Transverse colon (tissue), 4 donors: ENCODE data around the gene TEX26. TPM values are rescaled to one million over a fixed set of nuclear protein-coding genes. Genes with fewer than 3 reads are reported as not detected.

Experiments
- DNase-seq: peaks from one replicate; pipeline ENCODE4 v3.0.0-alpha.2; 2019
- H3K27ac ChIP-seq, 4 donors: fragments of 200-600 bp; sonication (generic); 2 replicates each; pipeline ENCODE4 v1.5.1; 2016 to 2018; ENCODE audit warnings: inconsistent platforms in 4 of 4
- H3K27me3 ChIP-seq: fragments of 200-600 bp; sonication (generic); 2 replicates; pipeline ENCODE4 v1.5.1; 2017; ENCODE audit warnings: inconsistent platforms
- H3K36me3 ChIP-seq, 4 donors: fragments of 200-600 bp; sonication (generic); 2 replicates each; pipeline ENCODE4 v1.5.1; 2017 to 2019; ENCODE audit warnings: inconsistent platforms in 4 of 4
- H3K4me1 ChIP-seq, 4 donors: fragments of 200-600 bp; sonication (generic); 2 replicates each; pipeline ENCODE4 v1.5.1; 2017 to 2020; ENCODE audit warnings: inconsistent platforms in 4 of 4
- H3K4me3 ChIP-seq, 4 donors: fragments of 200-600 bp; sonication (generic); 1 replicate in 1 of 4; 2 replicates in 3 of 4; pipeline versions ENCODE4 v1.5.1 to v1.6.1; 2017 to 2019; ENCODE audit warnings: inconsistent platforms in 4 of 4
- H3K9me3 ChIP-seq, 2 donors: fragments of 200-600 bp; sonication (generic); 2 replicates each; pipeline ENCODE4 v1.5.1; 2017 to 2019; ENCODE audit warnings: inconsistent platforms in 2 of 2
- EP300 ChIP-seq: sonication (generic); formaldehyde crosslinking; IDR thresholded peaks from one replicate; pipeline ENCODE4 v1.6.1; 2017; ENCODE audit warnings: antibody characterized with exemption, low read depth
- POLR2A ChIP-seq: fragments of 450-650 bp; IDR thresholded peaks from one replicate; pipeline ENCODE4 v1.6.1; 2016; ENCODE audit warnings: antibody characterized with exemption, mild to moderate bottlenecking, moderate library complexity
- POLR2AphosphoS5 ChIP-seq, 3 donors: sonication (generic); formaldehyde crosslinking; IDR thresholded peaks; one replicate each; pipeline ENCODE4 v1.6.1; 2016; ENCODE audit warnings: antibody characterized with exemption in 3 of 3
- WGBS, 2 donors: methylation state at CpG; one replicate each; pipeline ENCODE4 v1.1.5; 2018; ENCODE audit warnings: low coverage in 1 of 2; 5-methylcytosine and 5-hydroxymethylcytosine counted together
- in situ Hi-C, 4 donors: fragments of 200-750 bp; cut with MboI; loops; one replicate each; pipeline versions ENCODE4 v1.15.0 to v1.15.1; 2017; ENCODE audit warnings: low sequenced_read_pairs in 3 of 4, low pct_ligation_motif_present in 1 of 4, low pct_unique_long_range_greater_than_20kb in 1 of 4
- intact Hi-C: fragments of 100-400 bp; cut with DNase I; formaldehyde crosslinking; loops from one replicate; pipeline ENCODE4 v1.15.1; 2023; ENCODE audit warnings: low total_unique reads
- total RNA-seq, 4 donors: library from RNA; depleted of rRNA; stranded (reverse); fragments of >200 nt; gene quantifications; one replicate each; pipeline ENCODE4 v1.1.0, GENCODE V29; 2016
- TF ChIP-seq, protein P1 (sequence below), 5 experiments: fragments of 200-600 bp in 3 of 5; fragments of 450-650 bp in 2 of 5; sonication (generic) in 3 of 5; IDR thresholded peaks; 1 replicate in 2 of 5; 2 replicates in 3 of 5; pipeline ENCODE4 v1.5.1; 2016 to 2017; ENCODE audit warnings: antibody characterized with exemption in 5 of 5, inconsistent platforms in 3 of 5, mild to moderate bottlenecking in 2 of 5, moderate library complexity in 1 of 5

TEX26 gene
- total RNA-seq, 4 donors from 2014 or later, result not detected

DNA sequence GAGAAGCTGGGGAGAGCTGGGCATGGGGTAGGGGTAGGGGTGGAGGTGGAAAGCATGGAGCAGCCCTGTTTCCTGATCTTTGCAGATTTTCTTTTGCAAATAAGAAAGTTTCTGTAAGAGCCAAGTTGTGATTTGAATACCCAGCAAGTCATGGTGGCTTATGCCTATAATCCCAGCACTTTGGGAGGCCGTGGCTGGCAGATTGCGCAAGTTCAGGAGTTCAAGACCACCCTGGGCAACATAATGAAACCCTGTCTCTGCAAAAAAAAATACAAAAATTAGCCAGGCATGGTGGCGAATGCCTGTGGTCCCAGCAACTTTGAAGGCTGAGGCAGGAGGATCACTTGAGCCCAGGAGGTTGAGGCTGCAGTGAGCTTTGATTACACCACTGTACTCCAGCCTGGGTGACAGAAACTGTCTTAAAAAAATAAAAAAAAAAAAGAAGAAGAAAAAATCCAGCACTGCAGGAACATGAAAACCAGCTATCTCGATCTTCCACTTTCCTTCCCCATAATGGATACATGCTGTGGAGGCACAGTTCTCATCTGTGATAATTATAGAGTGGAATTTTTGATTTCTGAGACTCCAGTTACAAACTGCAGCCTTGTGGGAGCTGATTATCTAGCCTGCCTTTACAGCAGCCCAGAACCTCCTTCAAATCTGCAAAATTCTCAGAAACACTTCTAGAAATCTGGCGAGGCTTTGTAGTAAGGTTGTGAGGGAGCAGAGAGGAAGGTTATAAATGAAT, 12.1 kb upstream of the TEX26 start:
- H3K27me3 ChIP-seq, result no peaks in the 10 kb centered on the region
- no peaks in the 10 kb centered on the region for H3K36me3 ChIP-seq
- H3K27ac ChIP-seq, result no peak overlapping the region
- 84 to 86% methylated on average over 3 to 5 of the region's 5 CpGs for WGBS, 2 donors
- no peak overlapping the region for H3K4me3 ChIP-seq
- DNase-seq, result no peak
- intact Hi-C loops (no loop called here), in situ Hi-C loops (no loop called here)
- H3K4me1 ChIP-seq, result no peaks in the 10 kb centered on the region
- no peak for TF ChIP-seq POLR2A
- TF ChIP-seq, protein P1, sequence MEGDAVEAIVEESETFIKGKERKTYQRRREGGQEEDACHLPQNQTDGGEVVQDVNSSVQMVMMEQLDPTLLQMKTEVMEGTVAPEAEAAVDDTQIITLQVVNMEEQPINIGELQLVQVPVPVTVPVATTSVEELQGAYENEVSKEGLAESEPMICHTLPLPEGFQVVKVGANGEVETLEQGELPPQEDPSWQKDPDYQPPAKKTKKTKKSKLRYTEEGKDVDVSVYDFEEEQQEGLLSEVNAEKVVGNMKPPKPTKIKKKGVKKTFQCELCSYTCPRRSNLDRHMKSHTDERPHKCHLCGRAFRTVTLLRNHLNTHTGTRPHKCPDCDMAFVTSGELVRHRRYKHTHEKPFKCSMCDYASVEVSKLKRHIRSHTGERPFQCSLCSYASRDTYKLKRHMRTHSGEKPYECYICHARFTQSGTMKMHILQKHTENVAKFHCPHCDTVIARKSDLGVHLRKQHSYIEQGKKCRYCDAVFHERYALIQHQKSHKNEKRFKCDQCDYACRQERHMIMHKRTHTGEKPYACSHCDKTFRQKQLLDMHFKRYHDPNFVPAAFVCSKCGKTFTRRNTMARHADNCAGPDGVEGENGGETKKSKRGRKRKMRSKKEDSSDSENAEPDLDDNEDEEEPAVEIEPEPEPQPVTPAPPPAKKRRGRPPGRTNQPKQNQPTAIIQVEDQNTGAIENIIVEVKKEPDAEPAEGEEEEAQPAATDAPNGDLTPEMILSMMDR (IDR thresholded peaks at IDR 0.05), result no peak
- TF ChIP-seq EP300, result no peak
- no peak for TF ChIP-seq POLR2AphosphoS5 (IDR thresholded peaks at IDR 0.05)
- no peaks in the 10 kb centered on the region for H3K9me3 ChIP-seq

DNA sequence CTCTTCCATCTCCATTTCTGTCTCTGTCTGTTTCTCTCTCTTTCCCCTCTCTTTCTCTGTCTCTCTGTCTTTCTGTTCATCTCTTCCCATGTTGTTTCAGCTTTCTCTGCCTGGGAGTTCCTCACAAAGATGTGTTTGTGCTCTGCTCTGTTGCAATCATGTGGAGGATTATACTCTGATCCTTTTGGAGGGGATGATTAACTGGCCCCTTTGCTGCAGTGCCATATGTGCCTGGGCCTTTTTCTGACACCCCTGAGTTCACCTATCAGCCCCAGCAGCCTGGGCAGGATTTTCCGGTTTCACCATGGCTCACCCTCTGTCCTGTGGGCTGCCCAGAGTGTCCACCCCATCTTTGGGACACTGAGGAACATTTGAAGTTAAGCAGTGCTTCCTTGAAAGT, 9.0 kb upstream of the TEX26 start:
- Histone ChIP-seq H3K36me3 (no peaks in the 10 kb centered on the region), H3K9me3 (no peaks in the 10 kb centered on the region), H3K27ac (no peak overlapping the region), H3K4me3 (no peak overlapping the region), H3K27me3 (no peaks in the 10 kb centered on the region), H3K4me1 (no peaks in the 10 kb centered on the region)
- DNase-seq, result no peak
- whole genome bisulfite sequencing, 2 donors, result 83% methylated on average over 1 of the region's 1 CpG; no CpG with 5 or more reads in 1 of the 2 donors
- TF ChIP-seq POLR2A (no peak), EP300 (no peak), POLR2AphosphoS5 (IDR thresholded peaks at IDR 0.05) (no peak)
- TF ChIP-seq, protein P1 (IDR thresholded peaks at IDR 0.05), result no peak
- intact Hi-C loops (no loop called here), in situ Hi-C loops (no loop called here)

DNA sequence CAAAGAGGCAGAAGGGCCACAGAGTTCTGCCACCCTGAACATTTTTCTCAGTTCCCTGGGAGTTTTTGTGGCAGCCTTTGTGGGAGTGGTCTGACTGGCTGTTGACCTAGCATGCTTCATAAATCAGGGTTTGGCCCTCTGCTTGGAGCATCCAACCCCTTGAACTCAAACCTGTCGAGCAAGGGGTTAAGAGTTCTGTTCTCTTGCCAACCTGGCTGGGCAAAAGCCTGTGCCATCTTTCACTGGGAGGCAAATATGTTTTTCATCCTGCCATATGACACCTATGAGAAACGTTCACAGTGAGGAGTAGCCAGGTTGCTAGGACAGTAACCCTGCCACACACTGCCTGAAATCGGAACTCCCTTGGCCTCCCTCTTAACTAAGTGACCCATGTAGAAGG, 7.7 kb upstream of the TEX26 start:
- DNase-seq, result no peak
- Histone ChIP-seq H3K36me3 (no peaks in the 10 kb centered on the region), H3K27me3 (no peaks in the 10 kb centered on the region), H3K4me3 (no peak overlapping the region), H3K27ac (no peak overlapping the region), H3K9me3 (no peaks in the 10 kb centered on the region), H3K4me1 (no peaks in the 10 kb centered on the region)
- in situ Hi-C loops, result no loop called here
- intact Hi-C loops, result no loop called here
- TF ChIP-seq POLR2AphosphoS5 (IDR thresholded peaks at IDR 0.05), result no peak
- no peak for TF ChIP-seq EP300
- TF ChIP-seq, protein P1 (IDR thresholded peaks at IDR 0.05), result no peak
- TF ChIP-seq POLR2A, result no peak
- 57% methylated on average over 3 of the region's 3 CpGs; no CpG with 5 or more reads in 1 of the 2 donors for WGBS, 2 donors

DNA sequence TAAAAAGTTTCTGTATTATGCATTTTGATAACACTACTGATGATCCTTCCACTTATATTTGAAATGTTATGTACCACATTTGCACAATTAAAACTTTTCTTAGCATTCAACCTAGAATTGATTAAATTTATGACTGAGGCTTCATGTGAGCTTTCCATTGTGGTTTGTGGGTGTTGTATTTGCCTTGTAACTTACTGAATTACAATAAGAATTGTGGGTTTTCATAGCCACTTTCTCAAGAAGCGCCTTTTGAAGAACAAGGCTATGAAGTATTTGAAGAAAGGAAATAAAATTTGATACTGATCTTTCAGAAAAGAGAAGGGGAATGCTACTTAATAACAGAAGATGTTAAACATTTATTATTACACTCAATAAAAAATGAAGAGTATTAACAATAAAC, 7.0 kb upstream of the TEX26 start:
- H3K9me3 ChIP-seq, result no peaks in the 10 kb centered on the region
- 60 to 70% methylated on average over 1 of the region's 1 CpG for WGBS, 2 donors
- DNase-seq, result no peak

More for the DNA sequence above, 7.0 kb upstream of the TEX26 start:
- no peaks in the 10 kb centered on the region for H3K4me1 ChIP-seq
- no peaks in the 10 kb centered on the region for H3K36me3 ChIP-seq
- H3K27ac ChIP-seq, result no peak overlapping the region
- in situ Hi-C loops (no loop called here), intact Hi-C loops (no loop called here)
- H3K27me3 ChIP-seq, result no peaks in the 10 kb centered on the region
- no peak overlapping the region for H3K4me3 ChIP-seq
- TF ChIP-seq EP300, result no peak
- no peak for TF ChIP-seq POLR2A
- TF ChIP-seq, protein P1 (IDR thresholded peaks at IDR 0.05), result no peak
- no peak for TF ChIP-seq POLR2AphosphoS5 (IDR thresholded peaks at IDR 0.05)
